ENCODE results near the gene ZNF701. TPM values are rescaled to one million over a fixed set of nuclear protein-coding genes. Genes with fewer than 3 reads are reported as not detected.
"Not testable (repeated sequence)": the region's sequence is repeated elsewhere in the genome, so short reads cannot be mapped to it uniquely, and the experiment has no call there.

The ZNF701 gene
- total and polyA plus RNA-seq, 8 donors: 1.2 to 28.1 (median 5.6) TPM

DNA sequence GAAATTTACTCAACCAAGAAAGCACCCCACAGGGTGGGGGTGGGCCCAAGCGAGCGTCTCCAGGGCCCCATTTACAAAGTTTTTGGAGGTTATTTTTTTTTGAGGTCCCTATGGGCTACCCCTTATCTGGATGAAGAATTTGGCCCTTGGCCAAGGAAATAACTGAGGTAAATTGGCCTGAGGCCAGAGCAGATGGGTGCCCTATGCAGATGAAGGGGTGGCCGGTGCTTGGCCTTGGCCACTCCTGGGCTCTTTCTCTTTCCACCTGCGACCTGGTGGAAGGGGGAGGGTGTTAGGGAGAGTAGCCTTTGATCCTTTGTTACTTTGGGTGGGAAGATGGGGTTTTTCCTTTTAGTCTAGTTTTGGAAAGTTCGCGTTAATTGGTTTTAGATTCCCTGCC is 15.5 kb downstream of the ZNF701 start:
- Histone ChIP-seq H3K9me3 (peaks cover 0 to 89% (median 38%) of the 10 kb centered on the region in 4 donors), H3K36me3 (peaks cover 22 to 95% (median 74%) of the 10 kb centered on the region in 4 donors), H3K27ac (no peak overlapping the region), H3K4me1 (no peaks in the 10 kb centered on the region), H3K4me3 (no peak overlapping the region), H3K27me3 (no peaks in the 10 kb centered on the region)
- 88 to 95% (median 91%) methylated on average over 6 of the region's 6 CpGs for WGBS, 5 donors
- TF ChIP-seq POLR2A (IDR thresholded peaks at IDR 0.05) (no peak), CTCF (IDR thresholded peaks at IDR 0.05) (no peak)
- intact Hi-C loops (cut with DNase I; ENCODE audit: low total_unique reads): no loop called here
- no peak for DNase-seq

DNA sequence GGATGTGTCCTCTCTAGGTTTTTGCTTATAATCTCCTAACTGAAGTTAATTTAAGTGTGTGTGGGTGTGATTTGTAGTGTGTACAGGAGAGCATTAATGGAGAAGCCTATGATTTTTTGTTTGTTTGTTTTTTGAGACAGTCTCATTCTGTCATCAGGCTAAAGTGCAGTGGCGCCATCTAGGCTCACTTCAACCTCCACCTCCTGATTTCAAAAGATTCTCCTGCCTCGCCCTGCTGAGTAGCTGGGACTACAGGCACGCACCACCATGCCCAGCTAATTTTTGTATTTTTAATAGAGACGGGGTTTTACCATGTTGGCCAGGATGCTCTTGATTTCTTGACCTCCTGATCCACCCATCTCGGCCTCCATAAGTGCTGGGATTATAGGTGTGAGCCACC is 20.6 kb downstream of the ZNF701 start:
- TF ChIP-seq POLR2A (IDR thresholded peaks at IDR 0.05) (no peak), POLR2AphosphoS5 (IDR thresholded peaks at IDR 0.05) (no peak), EP300 (IDR thresholded peaks at IDR 0.05) (no peak), CTCF (IDR thresholded peaks at IDR 0.05) (no peak)
- 90 to 95% (median 91%) methylated on average over 5 of the region's 5 CpGs for WGBS, 5 donors

GRCh38 chr19:52592301-52592700 is 22.2 kb downstream of the ZNF701 start:
- peaks cover 0 to 94% (median 69%) of the 10 kb centered on the region in 4 donors for H3K36me3 ChIP-seq
- 66 to 99% (median 96%) methylated on average over 3 of the region's 3 CpGs for WGBS, 5 donors

More for the DNA sequence above, 20.6 kb downstream of the ZNF701 start:
- intact Hi-C loops (cut with DNase I; ENCODE audit: low total_unique reads): no loop called here
- Histone ChIP-seq H3K4me3 (no peak overlapping the region), H3K27ac (no peak overlapping the region), H3K9me3 (peaks cover 0 to 63% (median 31%) of the 10 kb centered on the region in 4 donors), H3K4me1 (no peaks in the 10 kb centered on the region), H3K36me3 (peaks cover 0 to 97% (median 63%) of the 10 kb centered on the region in 4 donors), H3K27me3 (no peaks in the 10 kb centered on the region)
- DNase-seq: no peak

DNA sequence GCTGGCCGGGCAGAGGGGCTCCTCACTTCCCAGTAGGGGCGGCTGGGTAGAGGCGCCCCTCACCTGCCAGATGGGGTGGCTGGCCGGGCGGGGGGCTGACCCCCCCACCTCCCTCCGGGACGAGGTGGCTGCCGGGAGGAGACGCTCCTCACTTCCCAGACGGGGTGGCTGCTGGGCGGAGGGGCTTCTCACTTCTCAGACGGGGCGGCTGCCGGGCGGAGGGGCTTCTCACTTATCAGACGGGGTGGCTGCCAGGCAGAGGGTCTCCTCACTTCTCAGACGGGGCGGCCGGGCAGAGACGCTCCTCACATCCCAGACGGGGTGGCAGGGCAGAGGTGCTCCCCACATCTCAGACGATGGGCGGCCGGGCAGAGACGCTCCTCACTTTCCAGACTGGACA is 23.4 kb downstream of the ZNF701 start:
- H3K4me3 ChIP-seq; intact Hi-C loops (cut with DNase I; ENCODE audit: low total_unique reads); H3K27ac ChIP-seq; H3K4me1 ChIP-seq; H3K27me3 ChIP-seq; DNase-seq: not testable (repeated sequence)
- H3K36me3 ChIP-seq: peaks cover 0 to 82% (median 71%) of the 10 kb centered on the region in 4 donors
- 91 to 100% (median 96%) methylated on average over 14 to 20 of the region's 25 CpGs; no CpG with 5 or more reads in 2 of the 5 donors for whole genome bisulfite sequencing, 5 donors
- H3K9me3 ChIP-seq: peaks cover 0 to 63% (median 31%) of the 10 kb centered on the region in 4 donors

More at GRCh38 chr19:52592301-52592700, 22.2 kb downstream of the ZNF701 start:
- H3K27me3 ChIP-seq: no peaks in the 10 kb centered on the region
- H3K4me3 ChIP-seq: no peak overlapping the region
- DNase-seq: no peak
- H3K27ac ChIP-seq: no peak overlapping the region
- TF ChIP-seq EP300 (IDR thresholded peaks at IDR 0.05) (no peak), POLR2A (IDR thresholded peaks at IDR 0.05) (no peak), POLR2AphosphoS5 (IDR thresholded peaks at IDR 0.05) (no peak), CTCF (IDR thresholded peaks at IDR 0.05) (no peak)
- H3K9me3 ChIP-seq: peaks cover 0 to 62% (median 31%) of the 10 kb centered on the region in 4 donors
- intact Hi-C loops (cut with DNase I; ENCODE audit: low total_unique reads): no loop called here
- H3K4me1 ChIP-seq: no peaks in the 10 kb centered on the region

GRCh38 chr19:52599241-52599640 is 29.2 kb downstream of the ZNF701 start:
- Histone ChIP-seq H3K27ac (peak overlapping the region in 2 of 5 donors; percentile 20 to 85), H3K36me3 (peaks cover 0 to 32% (median 27%) of the 10 kb centered on the region in 4 donors), H3K9me3 (peaks cover 0 to 46% (median 18%) of the 10 kb centered on the region in 4 donors), H3K4me3 (no peak overlapping the region), H3K27me3 (no peaks in the 10 kb centered on the region), H3K4me1 (peaks cover 23 to 31% (median 25%) of the 10 kb centered on the region in 4 donors)
- DNase-seq: peak in 1 of 2 donors; percentile 77
- intact Hi-C loops (cut with DNase I; ENCODE audit: low total_unique reads): no loop called here
- WGBS, 5 donors: 34 to 47% (median 43%) methylated on average over 3 of the region's 3 CpGs
- TF ChIP-seq POLR2A (IDR thresholded peaks at IDR 0.05): no peak
- TF ChIP-seq EP300 (IDR thresholded peaks at IDR 0.05): no peak
- TF ChIP-seq POLR2AphosphoS5 (IDR thresholded peaks at IDR 0.05): no peak
- TF ChIP-seq CTCF (IDR thresholded peaks at IDR 0.05): no peak

All from stomach (tissue), 9 donors.